ENCODE data around the gene PTPRT. TPM values are rescaled to one million over a fixed set of nuclear protein-coding genes. Genes with fewer than 3 reads are reported as not detected.

Gene PTPRT
- total RNA-seq, 1 experiment from 2014 or later, result not detected

DNA sequence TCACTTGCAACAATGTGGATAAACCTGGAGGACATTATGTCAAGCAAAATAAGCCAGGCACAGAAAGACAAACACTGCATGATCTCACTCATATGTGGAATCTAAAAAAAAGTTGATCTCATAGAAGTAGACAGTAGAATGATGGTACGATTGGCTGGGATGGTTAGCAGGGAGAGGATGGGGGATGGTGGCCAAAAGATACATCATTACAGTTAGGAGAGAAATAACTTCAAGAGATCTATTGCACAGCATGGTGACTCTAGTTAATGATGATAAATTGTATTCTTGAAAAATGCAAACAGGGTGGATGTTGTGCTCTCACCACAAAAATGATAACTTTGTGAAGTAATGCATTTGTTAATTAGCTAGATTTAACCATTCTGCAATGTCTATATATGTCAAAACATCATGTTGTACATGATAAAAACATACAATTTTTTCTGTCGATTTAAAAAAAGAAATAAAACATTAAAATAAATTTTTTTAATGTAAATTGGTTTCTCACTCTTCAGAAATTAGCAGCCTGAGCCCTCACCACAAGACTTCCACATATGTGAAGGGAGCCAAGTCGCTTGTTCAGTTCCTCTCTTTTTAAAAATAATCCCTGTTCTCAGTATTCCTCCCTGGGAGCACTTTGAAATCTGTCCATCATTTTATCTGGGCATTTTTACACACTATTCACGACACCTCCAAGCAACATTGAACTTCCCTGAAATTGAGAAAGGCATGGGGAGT lies 34.2 kb downstream of the PTPRT start:
- TF ChIP-seq SIN3A (IDR thresholded peaks at IDR 0.05; ENCODE audit: borderline replicate concordance, insufficient read depth, low read depth, low read length) (no peak), POLR2AphosphoS5 (IDR thresholded peaks at IDR 0.05; ENCODE audit: low read depth, low read length) (no peak), CTCF (IDR thresholded peaks at IDR 0.05) (no peak), TCF7L2 (IDR thresholded peaks at IDR 0.05; ENCODE audit: low read depth, low read length) (no peak), REST (IDR thresholded peaks at IDR 0.05; ENCODE audit: insufficient read depth in 1 of 2, low read depth in 2 of 2, low read length in 1 of 2) (no peak)
- no peaks in the 10 kb centered on the region for H3K9me3 ChIP-seq (ENCODE audit: control insufficient read depth, insufficient read depth, low read depth, low read length)
- intact Hi-C loops (cut with micrococcal nuclease; ENCODE audit: unreplicated experiment) (no loop called here), in situ Hi-C loops (cut with HindIII; ENCODE audit: low pct_unique_long_range_greater_than_20kb, low sequenced_read_pairs) (no loop called here)
- H3K27me3 ChIP-seq (ENCODE audit: control insufficient read depth, insufficient read depth, low read length), result no peaks in the 10 kb centered on the region
- H3K27ac ChIP-seq (ENCODE audit: low read length), result no peak overlapping the region
- DNase-seq (ENCODE audit: low read depth, low spot score) (no peak), ATAC-seq (no peak)
- H3K4me3 ChIP-seq (ENCODE audit: low read depth in 2 of 2, low read length in 2 of 2), result no peak overlapping the region
- ChIA-PET CTCF (no interaction called here), POLR2A (no interaction called here)
- no peaks in the 10 kb centered on the region for H3K4me1 ChIP-seq (ENCODE audit: control insufficient read depth, insufficient read depth, low read length)
- no TSS peak for BruUV-seq (replicated peaks)
- no peaks in the 10 kb centered on the region for H3K36me3 ChIP-seq (ENCODE audit: control insufficient read depth, insufficient read depth, low read length)

- no peaks in the 10 kb centered on the region for H3K36me3 ChIP-seq (ENCODE audit: control insufficient read depth, insufficient read depth, low read length)
- no peak for ATAC-seq
- H3K4me3 ChIP-seq (ENCODE audit: low read depth in 2 of 2, low read length in 2 of 2), result no peak overlapping the region
- no peak for DNase-seq (ENCODE audit: low read depth, low spot score)
- ChIA-PET CTCF (no interaction called here), POLR2A (no interaction called here)
- BruUV-seq (replicated peaks), result no TSS peak
- intact Hi-C loops (cut with micrococcal nuclease; ENCODE audit: unreplicated experiment) (no loop called here), in situ Hi-C loops (cut with HindIII; ENCODE audit: low pct_unique_long_range_greater_than_20kb, low sequenced_read_pairs) (no loop called here)
- no peak overlapping the region for H3K27ac ChIP-seq (ENCODE audit: low read length)
- no peaks in the 10 kb centered on the region for H3K27me3 ChIP-seq (ENCODE audit: control insufficient read depth, insufficient read depth, low read length)
- H3K9me3 ChIP-seq (ENCODE audit: control insufficient read depth, insufficient read depth, low read depth, low read length), result no peaks in the 10 kb centered on the region
- TF ChIP-seq CTCF (IDR thresholded peaks at IDR 0.05) (no peak), TCF7L2 (IDR thresholded peaks at IDR 0.05; ENCODE audit: low read depth, low read length) (no peak), REST (IDR thresholded peaks at IDR 0.05; ENCODE audit: insufficient read depth in 1 of 2, low read depth in 2 of 2, low read length in 1 of 2) (no peak), POLR2AphosphoS5 (IDR thresholded peaks at IDR 0.05; ENCODE audit: low read depth, low read length) (no peak), SIN3A (IDR thresholded peaks at IDR 0.05; ENCODE audit: borderline replicate concordance, insufficient read depth, low read depth, low read length) (no peak)
- H3K4me1 ChIP-seq (ENCODE audit: control insufficient read depth, insufficient read depth, low read length), result no peaks in the 10 kb centered on the region
Measured at GRCh38 chr20:43151901-43152300, 37.8 kb downstream of the PTPRT start.

Data from Panc1 (cell line).